SU-DHL-6 (cell line): ENCODE results near the gene TRIP4.
"Not testable (repeated sequence)": the region's sequence is repeated elsewhere in the genome, so short reads cannot be mapped to it uniquely, and the experiment has no call there.

ENCODE experiments used
- H2AFZ ChIP-seq: fragments of 200-600 bp; sonication (generic); 2 replicates; pipeline ENCODE4 v1.6.1; 2014; ENCODE audit warnings: low read depth, mild to moderate bottlenecking, moderate library complexity, mixed read lengths, antibody characterized with exemption, low read length; ENCODE audit not compliant: severe bottlenecking
- H3F3A ChIP-seq: fragments of 200-600 bp; shearing (Covaris generic); 2 replicates; pipeline ENCODE4 v1.6.0; 2016; ENCODE audit warnings: antibody characterized with exemption, mild to moderate bottlenecking; ENCODE audit not compliant: insufficient read depth
- H3K27ac ChIP-seq: fragments of 200-600 bp; sonication (generic); 2 replicates; pipeline ENCODE4 v1.5.1; 2016; ENCODE audit warnings: low read depth, mild to moderate bottlenecking, low read length, moderate library complexity, mixed read lengths
- H3K27me3 ChIP-seq: fragments of 200-600 bp; sonication (generic), shearing (Covaris generic); 2 replicates; pipeline ENCODE4 v1.6.0; 2014; ENCODE audit warnings: mild to moderate bottlenecking, low read length
- H3K36me3 ChIP-seq: fragments of 200-600 bp; sonication (generic); 2 replicates; pipeline ENCODE4 v1.6.1; 2014; ENCODE audit warnings: mild to moderate bottlenecking, low read length, mixed read lengths
- H3K4me2 ChIP-seq: fragments of 300-600, 200-600 bp; shearing (Covaris generic), sonication (generic); 2 replicates; pipeline ENCODE4 v1.6.0; 2014; ENCODE audit warnings: low read length, low read depth, mild to moderate bottlenecking; ENCODE audit not compliant: poor library complexity, severe bottlenecking
- H3K4me3 ChIP-seq: fragments of 200-600 bp; sonication (generic); 2 replicates; pipeline ENCODE4 v1.5.1; 2014; ENCODE audit warnings: antibody characterized with exemption, low read length, mild to moderate bottlenecking, mixed read lengths; ENCODE audit not compliant: insufficient read depth, poor library complexity, severe bottlenecking
- H3K79me2 ChIP-seq: fragments of 200-600 bp; sonication (generic); 2 replicates; pipeline ENCODE4 v1.6.1; 2014; ENCODE audit warnings: mild to moderate bottlenecking, low read length, moderate library complexity; ENCODE audit not compliant: insufficient read depth
- H3K9ac ChIP-seq: fragments of 200-600 bp; sonication (generic); 2 replicates; pipeline ENCODE4 v1.7.0; 2014; ENCODE audit warnings: mild to moderate bottlenecking, low read length
- H3K9me2 ChIP-seq: fragments of 200-600 bp; sonication (generic); replicated peaks from 2 replicates; pipeline ENCODE4 v1.6.1; 2014; ENCODE audit warnings: low read length; ENCODE audit not compliant: insufficient read depth
- H3K9me3 ChIP-seq: fragments of 200-600 bp; sonication (generic); 2 replicates; pipeline ENCODE4 v1.6.1; 2014; ENCODE audit warnings: low read length, mixed read lengths; ENCODE audit not compliant: insufficient read depth
- H4K20me1 ChIP-seq: fragments of 200-600 bp; sonication (generic); 2 replicates; pipeline ENCODE4 v1.6.1; 2014; ENCODE audit warnings: low read depth, mild to moderate bottlenecking, antibody characterized with exemption, low read length, moderate library complexity, mixed read lengths
- EZH2phosphoT487 ChIP-seq: fragments of 200-600 bp; sonication (generic), shearing (Covaris generic); conservative IDR thresholded peaks from 2 replicates; pipeline ENCODE4 v1.6.1; 2018; ENCODE audit warnings: mild to moderate bottlenecking, antibody characterized with exemption, low read length, moderate library complexity, mixed read lengths
- TF ChIP-seq, protein P1 (sequence below): fragments of 200-600 bp; sonication (generic); IDR thresholded peaks from one replicate; pipeline ENCODE4 v1.5.1; 2017; ENCODE audit warnings: antibody characterized with exemption, mild to moderate bottlenecking, low read length, moderate library complexity; ENCODE audit not compliant: insufficient read depth, poor library complexity, severe bottlenecking

Gene TRIP4

GRCh38 chr15:64343222-64343621, 44.4 kb upstream of the TRIP4 start:
- H3K27ac ChIP-seq, result no peak overlapping the region
- H4K20me1 ChIP-seq, result peaks cover 6% of the 10 kb centered on the region; the same call in 1 of the 2 replicates

DNA sequence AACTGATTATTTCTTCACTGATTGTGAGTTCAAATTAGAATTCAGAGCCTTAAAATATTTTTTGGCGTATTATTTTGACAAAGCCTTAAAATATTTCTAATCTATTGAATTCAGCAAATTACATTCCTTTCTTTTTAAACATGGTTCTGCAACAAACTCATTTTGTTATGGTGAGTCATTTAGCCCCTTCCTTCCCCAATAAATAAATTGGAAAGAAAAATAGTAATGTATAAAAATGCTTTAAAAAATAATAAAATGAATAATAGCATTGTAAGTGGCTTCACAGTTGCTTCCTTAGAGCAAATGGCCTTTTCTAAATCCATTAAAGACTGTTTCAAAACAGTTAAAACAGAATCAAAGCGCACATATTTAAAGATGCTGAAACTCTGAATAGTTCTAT, 43.8 kb upstream of the TRIP4 start:
- Histone ChIP-seq H3K36me3 (peaks cover 4% of the 10 kb centered on the region; the same call in 1 of the 2 replicates), H3K9me2 (no peaks in the 10 kb centered on the region), H3F3A (no peaks in the 10 kb centered on the region), H3K4me3 (no peak overlapping the region), H2AFZ (no peak overlapping the region), H3K27ac (no peak overlapping the region), H4K20me1 (peaks cover 6% of the 10 kb centered on the region; the same call in 1 of the 2 replicates), H3K9me3 (no peaks in the 10 kb centered on the region), H3K79me2 (peaks cover 38% of the 10 kb centered on the region), H3K9ac (no peak overlapping the region), H3K27me3 (no peaks in the 10 kb centered on the region), H3K4me2 (no peak overlapping the region)
- no peak for TF ChIP-seq EZH2phosphoT487
- TF ChIP-seq, protein P1, sequence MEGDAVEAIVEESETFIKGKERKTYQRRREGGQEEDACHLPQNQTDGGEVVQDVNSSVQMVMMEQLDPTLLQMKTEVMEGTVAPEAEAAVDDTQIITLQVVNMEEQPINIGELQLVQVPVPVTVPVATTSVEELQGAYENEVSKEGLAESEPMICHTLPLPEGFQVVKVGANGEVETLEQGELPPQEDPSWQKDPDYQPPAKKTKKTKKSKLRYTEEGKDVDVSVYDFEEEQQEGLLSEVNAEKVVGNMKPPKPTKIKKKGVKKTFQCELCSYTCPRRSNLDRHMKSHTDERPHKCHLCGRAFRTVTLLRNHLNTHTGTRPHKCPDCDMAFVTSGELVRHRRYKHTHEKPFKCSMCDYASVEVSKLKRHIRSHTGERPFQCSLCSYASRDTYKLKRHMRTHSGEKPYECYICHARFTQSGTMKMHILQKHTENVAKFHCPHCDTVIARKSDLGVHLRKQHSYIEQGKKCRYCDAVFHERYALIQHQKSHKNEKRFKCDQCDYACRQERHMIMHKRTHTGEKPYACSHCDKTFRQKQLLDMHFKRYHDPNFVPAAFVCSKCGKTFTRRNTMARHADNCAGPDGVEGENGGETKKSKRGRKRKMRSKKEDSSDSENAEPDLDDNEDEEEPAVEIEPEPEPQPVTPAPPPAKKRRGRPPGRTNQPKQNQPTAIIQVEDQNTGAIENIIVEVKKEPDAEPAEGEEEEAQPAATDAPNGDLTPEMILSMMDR, result no peak

More at GRCh38 chr15:64343222-64343621, 44.4 kb upstream of the TRIP4 start:
- Histone ChIP-seq H3K9me2 (no peaks in the 10 kb centered on the region), H3K27me3 (no peaks in the 10 kb centered on the region), H3F3A (no peaks in the 10 kb centered on the region), H3K9ac (no peak overlapping the region), H3K9me3 (no peaks in the 10 kb centered on the region), H3K4me2 (no peak overlapping the region), H3K79me2 (peaks cover 38% of the 10 kb centered on the region), H2AFZ (no peak overlapping the region), H3K36me3 (peaks cover 4% of the 10 kb centered on the region; the same call in 1 of the 2 replicates), H3K4me3 (no peak overlapping the region)
- TF ChIP-seq, protein P1, result no peak
- no peak for TF ChIP-seq EZH2phosphoT487

DNA sequence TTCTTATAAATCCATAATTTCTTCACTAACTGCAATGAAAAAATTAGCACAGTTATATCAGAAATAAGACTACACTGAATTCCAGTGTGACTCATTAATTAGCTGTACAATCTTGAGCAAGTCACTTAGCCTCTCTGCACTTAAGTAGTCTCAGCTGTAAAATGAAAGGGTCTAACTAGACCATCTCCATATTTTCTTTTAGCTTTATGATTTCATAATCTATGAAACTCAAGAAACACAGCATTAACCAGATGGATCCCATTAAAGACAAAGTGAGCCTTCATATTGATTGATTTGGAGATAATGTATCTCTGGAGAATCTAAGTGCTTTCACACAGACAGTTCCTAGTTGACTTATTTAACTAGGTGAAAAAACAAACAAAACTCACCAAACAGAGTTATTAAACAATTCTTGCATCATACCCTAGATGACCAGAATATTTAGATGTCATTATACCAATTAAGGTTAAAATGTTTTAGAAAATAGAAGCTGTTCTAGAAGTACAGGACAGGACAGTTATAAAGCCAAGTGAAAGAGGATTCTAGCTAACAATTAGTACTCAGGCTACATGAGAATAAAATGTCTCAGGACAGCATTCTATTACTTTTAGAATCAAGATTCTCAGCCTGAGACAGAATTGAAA, 42.9 kb upstream of the TRIP4 start:
- Histone ChIP-seq H3K9ac (no peak overlapping the region), H3K4me2 (no peak overlapping the region), H3K9me2 (no peaks in the 10 kb centered on the region), H3K4me3 (no peak overlapping the region), H3K79me2 (peaks cover 45% of the 10 kb centered on the region), H4K20me1 (peaks cover 6% of the 10 kb centered on the region; the same call in 1 of the 2 replicates), H2AFZ (no peak overlapping the region), H3K27me3 (no peaks in the 10 kb centered on the region), H3K36me3 (peaks cover 4% of the 10 kb centered on the region; the same call in 1 of the 2 replicates), H3K9me3 (no peaks in the 10 kb centered on the region), H3K27ac (no peak overlapping the region), H3F3A (no peaks in the 10 kb centered on the region)
- TF ChIP-seq EZH2phosphoT487, result no peak
- TF ChIP-seq, protein P1, result no peak

- not testable (repeated sequence) for H3K27me3 ChIP-seq, H3K4me3 ChIP-seq, H3K27ac ChIP-seq, H3F3A ChIP-seq, H3K9me3 ChIP-seq, H3K9me2 ChIP-seq, H2AFZ ChIP-seq, H4K20me1 ChIP-seq, H3K36me3 ChIP-seq, H3K9ac ChIP-seq, H3K4me2 ChIP-seq
- H3K79me2 ChIP-seq, result peaks cover 54% of the 10 kb centered on the region
Measured at GRCh38 chr15:64346242-64346641, 41.4 kb upstream of the TRIP4 start.
